Peyer's patch (tissue), 4 donors: ENCODE measurements around the gene ECHS1. TPM values are rescaled to one million over a fixed set of nuclear protein-coding genes. Genes with fewer than 3 reads are reported as not detected.

Experiments
- DNase-seq, 3 donors: peaks; one replicate each; pipeline ENCODE4 v3.0.0-alpha.2; 2017 to 2019
- H3K27ac ChIP-seq, 4 donors: fragments of 200-600 bp; sonication (generic); one replicate each; pipeline ENCODE4 v1.5.1; 2016 to 2019
- H3K27me3 ChIP-seq, 2 donors: fragments of 200-600 bp; sonication (generic); one replicate each; pipeline ENCODE4 v1.5.1; 2019
- H3K36me3 ChIP-seq, 3 donors: fragments of 200-600 bp; sonication (generic); one replicate each; pipeline ENCODE4 v1.5.1; 2016 to 2019
- H3K4me1 ChIP-seq, 4 donors: fragments of 200-600 bp; sonication (generic); one replicate each; pipeline ENCODE4 v1.5.1; 2016 to 2019
- H3K4me3 ChIP-seq, 4 donors: fragments of 200-600 bp; sonication (generic); 1 replicate in 3 of 4; 2 replicates in 1 of 4; pipeline ENCODE4 v1.5.1; 2016 to 2019; ENCODE audit warnings: mild to moderate bottlenecking in 1 of 4
- H3K9me3 ChIP-seq, 4 donors: fragments of 200-600 bp; sonication (generic); one replicate each; pipeline ENCODE4 v1.5.1; 2016 to 2019; ENCODE audit warnings: mild to moderate bottlenecking in 1 of 4
- POLR2A ChIP-seq, 2 donors: fragments of 450-650 bp; IDR thresholded peaks; one replicate each; pipeline ENCODE4 v1.5.1; 2017; ENCODE audit warnings: antibody characterized with exemption in 2 of 2, mild to moderate bottlenecking in 2 of 2, moderate library complexity in 2 of 2
- total RNA-seq, 4 donors: library from RNA; depleted of rRNA; stranded (reverse); fragments of >200 nt; gene quantifications; one replicate each; pipeline ENCODE4 v1.1.0, GENCODE V29; 2016
- TF ChIP-seq, protein P1 (sequence below), 6 experiments: fragments of 450-650 bp in 4 of 6; fragments of 200-600 bp in 2 of 6; sonication (generic) in 1 of 6; IDR thresholded peaks; one replicate each; pipeline ENCODE4 v1.5.1; 2017 to 2019; ENCODE audit warnings: antibody characterized with exemption in 6 of 6, mild to moderate bottlenecking in 3 of 6, moderate library complexity in 1 of 6

ECHS1 gene
- total RNA-seq, 4 donors from 2014 or later, result 87.5 to 211 (median 172) TPM

DNA sequence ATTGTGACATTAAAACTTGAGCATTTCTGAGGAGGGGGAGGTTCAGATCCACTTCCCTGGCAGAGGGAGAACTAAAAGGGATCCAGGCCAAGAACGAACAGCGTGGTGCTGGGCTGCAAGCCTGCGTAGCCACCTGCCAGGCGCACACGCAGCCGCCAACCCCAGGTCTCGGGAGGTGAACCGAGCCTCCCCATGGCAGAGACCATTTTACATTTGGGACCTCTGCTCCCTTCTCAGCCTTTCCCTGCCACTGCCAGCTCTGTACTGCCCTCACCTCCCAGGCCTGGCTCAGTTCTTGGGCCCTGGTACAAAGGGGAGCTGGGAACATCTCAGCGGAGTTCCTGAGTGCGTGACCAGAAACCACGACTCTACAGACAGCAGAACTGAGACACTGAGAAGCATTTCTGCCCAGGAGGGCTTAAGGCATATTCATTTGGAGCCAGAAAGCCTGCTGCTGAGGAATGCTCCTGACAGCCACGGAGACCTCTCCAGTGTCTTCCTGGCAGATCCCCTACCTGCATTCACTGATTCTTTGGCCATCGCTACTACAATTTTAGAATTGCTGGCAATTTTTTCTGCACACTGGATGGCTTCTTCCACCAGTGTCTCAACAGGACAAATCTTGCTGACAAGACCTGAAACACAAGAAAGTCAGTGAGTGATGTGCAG, 7.6 kb downstream of the ECHS1 start:
- no peaks in the 10 kb centered on the region for H3K27me3 ChIP-seq
- H3K4me1 ChIP-seq, result peaks cover 0 to 31% (median 0%) of the 10 kb centered on the region in 4 donors
- TF ChIP-seq POLR2A (IDR thresholded peaks at IDR 0.05), result no peak
- TF ChIP-seq, protein P1, sequence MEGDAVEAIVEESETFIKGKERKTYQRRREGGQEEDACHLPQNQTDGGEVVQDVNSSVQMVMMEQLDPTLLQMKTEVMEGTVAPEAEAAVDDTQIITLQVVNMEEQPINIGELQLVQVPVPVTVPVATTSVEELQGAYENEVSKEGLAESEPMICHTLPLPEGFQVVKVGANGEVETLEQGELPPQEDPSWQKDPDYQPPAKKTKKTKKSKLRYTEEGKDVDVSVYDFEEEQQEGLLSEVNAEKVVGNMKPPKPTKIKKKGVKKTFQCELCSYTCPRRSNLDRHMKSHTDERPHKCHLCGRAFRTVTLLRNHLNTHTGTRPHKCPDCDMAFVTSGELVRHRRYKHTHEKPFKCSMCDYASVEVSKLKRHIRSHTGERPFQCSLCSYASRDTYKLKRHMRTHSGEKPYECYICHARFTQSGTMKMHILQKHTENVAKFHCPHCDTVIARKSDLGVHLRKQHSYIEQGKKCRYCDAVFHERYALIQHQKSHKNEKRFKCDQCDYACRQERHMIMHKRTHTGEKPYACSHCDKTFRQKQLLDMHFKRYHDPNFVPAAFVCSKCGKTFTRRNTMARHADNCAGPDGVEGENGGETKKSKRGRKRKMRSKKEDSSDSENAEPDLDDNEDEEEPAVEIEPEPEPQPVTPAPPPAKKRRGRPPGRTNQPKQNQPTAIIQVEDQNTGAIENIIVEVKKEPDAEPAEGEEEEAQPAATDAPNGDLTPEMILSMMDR (IDR thresholded peaks at IDR 0.05), result no peak
- no peak for DNase-seq
- H3K9me3 ChIP-seq, result no peaks in the 10 kb centered on the region
- peak overlapping the region in 2 of 4 donors; percentile 53 to 73 for H3K27ac ChIP-seq
- H3K4me3 ChIP-seq, result no peak overlapping the region
- H3K36me3 ChIP-seq, result peaks cover 0 to 81% (median 0%) of the 10 kb centered on the region in 3 donors

DNA sequence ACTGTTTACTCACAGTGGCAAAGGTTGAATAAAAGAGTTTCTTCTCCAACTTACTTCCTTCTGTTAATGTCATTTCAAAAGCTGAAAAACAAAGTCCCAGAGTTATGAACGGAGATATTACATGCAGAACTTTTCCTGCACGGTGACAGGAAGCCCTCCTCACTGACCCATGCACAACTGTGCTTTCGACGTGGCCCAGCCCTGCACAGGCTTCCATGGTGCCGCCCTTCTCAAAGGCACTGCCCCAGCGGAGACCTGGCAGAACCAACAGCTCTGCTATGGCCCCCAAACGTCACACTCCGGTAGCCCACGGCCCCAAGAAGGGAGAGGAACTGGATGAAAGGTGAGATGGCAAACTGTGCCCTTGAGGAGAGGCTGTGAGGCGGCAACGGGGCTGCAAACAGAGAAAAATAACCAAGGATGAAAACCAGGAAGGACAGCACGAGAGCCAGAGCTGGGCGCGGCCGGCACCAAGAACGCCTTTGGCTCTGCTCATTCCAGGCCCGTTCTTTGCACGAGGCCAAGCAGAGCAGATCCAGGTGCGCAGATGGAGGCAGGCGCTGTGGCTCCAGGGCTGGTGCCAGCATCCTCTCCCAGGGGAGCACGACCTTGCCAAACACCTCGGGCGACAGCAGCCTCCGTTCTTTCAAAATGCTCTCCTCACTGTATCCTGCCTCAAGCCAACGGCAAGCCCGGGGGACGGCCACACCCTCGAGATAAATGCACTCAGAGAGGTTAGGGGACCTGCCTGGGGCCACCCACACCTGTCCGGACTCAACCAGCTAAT, 8.3 kb downstream of the ECHS1 start:
- Histone ChIP-seq H3K4me3 (no peak overlapping the region), H3K4me1 (peaks cover 0 to 36% (median 0%) of the 10 kb centered on the region in 4 donors), H3K36me3 (peaks cover 0 to 74% (median 0%) of the 10 kb centered on the region in 3 donors), H3K27ac (peak overlapping the region in 3 of 4 donors; percentile 28 to 73 (median 53)), H3K27me3 (no peaks in the 10 kb centered on the region), H3K9me3 (no peaks in the 10 kb centered on the region)
- peak in 1 of 3 donors; percentile 74 for DNase-seq
- TF ChIP-seq POLR2A (IDR thresholded peaks at IDR 0.05), result no peak
- TF ChIP-seq, protein P1 (IDR thresholded peaks at IDR 0.05), result no peak

DNA sequence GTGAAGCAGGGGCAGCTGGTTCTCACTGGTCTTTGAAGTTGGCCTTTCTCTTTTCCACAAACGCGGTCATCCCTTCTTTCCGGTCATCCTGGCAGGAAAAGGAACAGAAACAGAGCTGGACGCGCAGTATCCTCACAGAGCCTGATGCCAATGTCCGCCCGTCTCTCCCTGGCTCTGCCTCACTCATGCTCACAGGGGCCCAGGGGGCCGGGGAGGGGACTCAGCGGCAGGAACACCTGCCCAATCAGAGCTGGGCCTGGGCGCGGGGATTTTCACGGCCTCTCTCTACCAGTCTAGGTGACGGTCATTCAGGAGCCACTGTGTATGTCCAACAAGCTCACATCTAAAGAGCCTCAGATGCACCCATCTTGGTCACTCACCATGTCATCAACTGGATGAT, 10.3 kb downstream of the ECHS1 start:
- no peak overlapping the region for H3K4me3 ChIP-seq
- no peaks in the 10 kb centered on the region for H3K27me3 ChIP-seq
- no peaks in the 10 kb centered on the region for H3K9me3 ChIP-seq
- DNase-seq, result peak in 1 of 3 donors; percentile 39
- H3K4me1 ChIP-seq, result peaks cover 0 to 48% (median 4%) of the 10 kb centered on the region in 4 donors
- H3K27ac ChIP-seq, result peak overlapping the region in 1 of 4 donors; percentile 62
- peaks cover 0 to 54% (median 0%) of the 10 kb centered on the region in 3 donors for H3K36me3 ChIP-seq
- TF ChIP-seq POLR2A (IDR thresholded peaks at IDR 0.05), result no peak
- TF ChIP-seq, protein P1 (IDR thresholded peaks at IDR 0.05), result no peak

DNA sequence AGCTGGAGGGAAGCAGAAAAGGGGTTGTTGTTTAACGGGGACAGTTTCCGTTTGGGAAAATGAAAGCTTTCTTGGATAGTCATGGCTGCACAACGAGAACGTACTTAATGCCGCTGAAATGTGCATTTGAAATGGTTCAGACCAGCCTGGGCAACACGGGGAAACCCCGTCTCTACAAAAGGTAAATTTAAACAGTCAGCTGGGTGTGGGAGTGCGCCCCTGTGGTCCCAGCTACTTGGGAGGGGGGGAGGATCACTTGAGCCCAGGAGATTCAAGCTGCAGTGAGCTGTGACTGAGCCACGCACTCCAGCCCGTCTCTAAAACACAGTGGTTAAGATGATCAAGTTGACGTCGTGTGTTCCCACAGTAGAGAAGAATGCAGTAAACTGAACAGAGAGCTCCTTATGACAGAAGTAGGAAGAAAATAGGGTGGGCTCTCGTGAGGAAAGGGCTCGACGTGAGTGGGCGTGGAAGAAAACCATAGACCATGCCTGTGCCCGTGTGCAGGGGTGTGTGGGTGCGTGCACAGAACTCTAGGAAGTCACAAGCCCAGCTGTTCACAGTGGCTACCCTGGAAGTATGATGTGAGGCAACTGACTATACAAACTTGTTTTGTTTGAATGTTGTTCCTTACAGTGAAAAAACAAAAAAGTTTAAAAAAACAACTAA, 11.2 kb downstream of the ECHS1 start:
- no peaks in the 10 kb centered on the region for H3K27me3 ChIP-seq
- H3K9me3 ChIP-seq, result no peaks in the 10 kb centered on the region
- peak overlapping the region in 3 of 4 donors; percentile 62 to 97 (median 90) for H3K27ac ChIP-seq
- H3K36me3 ChIP-seq, result peaks cover 0 to 50% (median 0%) of the 10 kb centered on the region in 3 donors
- peak in 1 of 3 donors; percentile 35 for DNase-seq
- peaks cover 1 to 49% (median 7%) of the 10 kb centered on the region in 4 donors for H3K4me1 ChIP-seq
- no peak for TF ChIP-seq POLR2A (IDR thresholded peaks at IDR 0.05)
- TF ChIP-seq, protein P1 (IDR thresholded peaks at IDR 0.05), result no peak
- no peak overlapping the region for H3K4me3 ChIP-seq

DNA sequence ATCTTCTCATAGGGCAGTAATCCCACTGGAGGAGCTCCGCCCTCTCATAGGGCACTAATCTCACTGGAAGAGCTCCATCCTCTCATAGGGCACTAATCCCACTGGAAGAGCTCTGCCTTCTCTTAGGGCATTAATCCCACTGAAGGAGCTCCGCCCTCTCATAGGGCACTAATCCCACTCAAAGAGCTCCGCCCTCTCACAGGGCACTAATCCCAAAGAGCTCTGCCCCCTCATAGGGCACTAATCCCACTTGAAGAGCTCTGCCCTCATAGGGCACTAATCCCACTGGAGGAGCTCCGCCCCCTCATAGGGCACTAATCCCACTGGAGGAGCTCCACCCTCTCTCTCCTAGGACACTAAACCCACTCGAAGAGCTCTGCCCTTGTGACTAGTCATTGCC, 11.9 kb downstream of the ECHS1 start:
- Histone ChIP-seq H3K27ac (peak overlapping the region in 3 of 4 donors; percentile 62 to 97 (median 90)), H3K4me1 (peaks cover 7 to 55% (median 10%) of the 10 kb centered on the region in 4 donors), H3K9me3 (no peaks in the 10 kb centered on the region), H3K4me3 (no peak overlapping the region), H3K36me3 (peaks cover 0 to 46% (median 0%) of the 10 kb centered on the region in 3 donors), H3K27me3 (no peaks in the 10 kb centered on the region)
- DNase-seq, result no peak
- no peak for TF ChIP-seq POLR2A (IDR thresholded peaks at IDR 0.05)
- TF ChIP-seq, protein P1 (IDR thresholded peaks at IDR 0.05), result no peak
